ENCODE results near the gene IWS1. TPM values are rescaled to one million over a fixed set of nuclear protein-coding genes. Genes with fewer than 3 reads are reported as not detected.

Gene IWS1
- total RNA-seq, 1 experiment from 2014 or later = 70.5 TPM

GRCh38 chr2:127561371-127561770, 35.1 kb upstream of the IWS1 start:
- no peak overlapping the region for H3K27ac Mint-ChIP-seq

More at GRCh38 chr2:127561371-127561770, 35.1 kb upstream of the IWS1 start:
- H3K4me3 Mint-ChIP-seq = no peak overlapping the region
- peaks cover 9% of the 10 kb centered on the region for H3K4me1 Mint-ChIP-seq
- H3K27me3 Mint-ChIP-seq (ENCODE audit: low read depth) = no peaks in the 10 kb centered on the region
- H3K9me3 Mint-ChIP-seq = peaks cover 10% of the 10 kb centered on the region; the same call in 1 of the 2 replicates
- no peaks in the 10 kb centered on the region for H3K36me3 Mint-ChIP-seq
- ATAC-seq = no peak
- TF ChIP-seq ATF6 (CRISPR knock-in tag; IDR thresholded peaks at IDR 0.05) (no peak), MXD4 (CRISPR knock-in tag; IDR thresholded peaks at IDR 0.05; ENCODE audit: borderline replicate concordance) (no peak), CREB1 (CRISPR knock-in tag; IDR thresholded peaks at IDR 0.05) (no peak), ZNF219 (CRISPR knock-in tag; IDR thresholded peaks at IDR 0.05; ENCODE audit: borderline replicate concordance) (no peak), ATF3 (CRISPR knock-in tag; conservative IDR thresholded peaks at IDR 0.05) (no peak), E2F1 (CRISPR knock-in tag; IDR thresholded peaks at IDR 0.05) (no peak), FOXP1 (CRISPR knock-in tag; IDR thresholded peaks at IDR 0.05; ENCODE audit: borderline replicate concordance) (no peak), SMAD3 (CRISPR knock-in tag; IDR thresholded peaks at IDR 0.05; ENCODE audit: borderline replicate concordance) (no peak), ETV6 (CRISPR knock-in tag; IDR thresholded peaks at IDR 0.05) (no peak), EMX1 (CRISPR knock-in tag; IDR thresholded peaks at IDR 0.05) (no peak), ELF4 (CRISPR knock-in tag; IDR thresholded peaks at IDR 0.05; ENCODE audit: low read depth) (no peak), CTCF (IDR thresholded peaks at IDR 0.05) (no peak), ZNF263 (CRISPR knock-in tag; IDR thresholded peaks at IDR 0.05; ENCODE audit: low read depth) (no peak), GTF2I (CRISPR knock-in tag; conservative IDR thresholded peaks at IDR 0.05) (no peak)
- TF ChIP-seq, protein P1, sequence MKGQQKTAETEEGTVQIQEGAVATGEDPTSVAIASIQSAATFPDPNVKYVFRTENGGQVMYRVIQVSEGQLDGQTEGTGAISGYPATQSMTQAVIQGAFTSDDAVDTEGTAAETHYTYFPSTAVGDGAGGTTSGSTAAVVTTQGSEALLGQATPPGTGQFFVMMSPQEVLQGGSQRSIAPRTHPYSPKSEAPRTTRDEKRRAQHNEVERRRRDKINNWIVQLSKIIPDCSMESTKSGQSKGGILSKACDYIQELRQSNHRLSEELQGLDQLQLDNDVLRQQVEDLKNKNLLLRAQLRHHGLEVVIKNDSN (CRISPR knock-in tag; IDR thresholded peaks at IDR 0.05) = no peak
- TF ChIP-seq, protein P2, sequence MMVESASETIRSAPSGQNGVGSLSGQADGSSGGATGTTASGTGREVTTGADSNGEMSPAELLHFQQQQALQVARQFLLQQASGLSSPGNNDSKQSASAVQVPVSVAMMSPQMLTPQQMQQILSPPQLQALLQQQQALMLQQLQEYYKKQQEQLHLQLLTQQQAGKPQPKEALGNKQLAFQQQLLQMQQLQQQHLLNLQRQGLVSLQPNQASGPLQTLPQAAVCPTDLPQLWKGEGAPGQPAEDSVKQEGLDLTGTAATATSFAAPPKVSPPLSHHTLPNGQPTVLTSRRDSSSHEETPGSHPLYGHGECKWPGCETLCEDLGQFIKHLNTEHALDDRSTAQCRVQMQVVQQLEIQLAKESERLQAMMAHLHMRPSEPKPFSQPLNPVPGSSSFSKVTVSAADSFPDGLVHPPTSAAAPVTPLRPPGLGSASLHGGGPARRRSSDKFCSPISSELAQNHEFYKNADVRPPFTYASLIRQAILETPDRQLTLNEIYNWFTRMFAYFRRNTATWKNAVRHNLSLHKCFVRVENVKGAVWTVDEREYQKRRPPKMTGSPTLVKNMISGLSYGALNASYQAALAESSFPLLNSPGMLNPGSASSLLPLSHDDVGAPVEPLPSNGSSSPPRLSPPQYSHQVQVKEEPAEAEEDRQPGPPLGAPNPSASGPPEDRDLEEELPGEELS (CRISPR knock-in tag; IDR thresholded peaks at IDR 0.05) = no peak
- TF ChIP-seq, protein P3, sequence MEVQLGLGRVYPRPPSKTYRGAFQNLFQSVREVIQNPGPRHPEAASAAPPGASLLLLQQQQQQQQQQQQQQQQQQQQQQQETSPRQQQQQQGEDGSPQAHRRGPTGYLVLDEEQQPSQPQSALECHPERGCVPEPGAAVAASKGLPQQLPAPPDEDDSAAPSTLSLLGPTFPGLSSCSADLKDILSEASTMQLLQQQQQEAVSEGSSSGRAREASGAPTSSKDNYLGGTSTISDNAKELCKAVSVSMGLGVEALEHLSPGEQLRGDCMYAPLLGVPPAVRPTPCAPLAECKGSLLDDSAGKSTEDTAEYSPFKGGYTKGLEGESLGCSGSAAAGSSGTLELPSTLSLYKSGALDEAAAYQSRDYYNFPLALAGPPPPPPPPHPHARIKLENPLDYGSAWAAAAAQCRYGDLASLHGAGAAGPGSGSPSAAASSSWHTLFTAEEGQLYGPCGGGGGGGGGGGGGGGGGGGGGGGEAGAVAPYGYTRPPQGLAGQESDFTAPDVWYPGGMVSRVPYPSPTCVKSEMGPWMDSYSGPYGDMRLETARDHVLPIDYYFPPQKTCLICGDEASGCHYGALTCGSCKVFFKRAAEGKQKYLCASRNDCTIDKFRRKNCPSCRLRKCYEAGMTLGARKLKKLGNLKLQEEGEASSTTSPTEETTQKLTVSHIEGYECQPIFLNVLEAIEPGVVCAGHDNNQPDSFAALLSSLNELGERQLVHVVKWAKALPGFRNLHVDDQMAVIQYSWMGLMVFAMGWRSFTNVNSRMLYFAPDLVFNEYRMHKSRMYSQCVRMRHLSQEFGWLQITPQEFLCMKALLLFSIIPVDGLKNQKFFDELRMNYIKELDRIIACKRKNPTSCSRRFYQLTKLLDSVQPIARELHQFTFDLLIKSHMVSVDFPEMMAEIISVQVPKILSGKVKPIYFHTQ (CRISPR knock-in tag; IDR thresholded peaks at IDR 0.05) = no peak
- CTCF ChIA-PET = interaction anchor here (1.1 kb wide), 1 partner anchor 77 kb away, joined by 3 read pairs; no protein-coding TSS in a partner anchor
- POLR2A ChIA-PET = interaction anchor here (0.5 kb wide), 1 partner anchor 24 kb away, joined by 3 read pairs; no protein-coding TSS in a partner anchor
- no peak for DNase-seq (ENCODE audit: low spot score)
